NCI-H1436 treated with DMSO at 0.1 percent for 48 hours (cell line): Measurements from ENCODE around the gene B3GAT1.

Experiments
- DNase-seq: peaks from one replicate; lab custom pipeline; 2025; lab: John Stamatoyannopoulos, UW

The B3GAT1 gene

GRCh38 chr11:134390706-134391569, 21.1 kb downstream of the B3GAT1 start:
- no peak for DNase-seq

GRCh38 chr11:134389464-134390180, 22.4 kb downstream of the B3GAT1 start:
- no peak for DNase-seq

- no peak for DNase-seq
Measured at GRCh38 chr11:134388590-134388989, 23.5 kb downstream of the B3GAT1 start.

GRCh38 chr11:134387501-134387900, 24.5 kb downstream of the B3GAT1 start:
- DNase-seq, result no peak

GRCh38 chr11:134386945-134387344, 25.1 kb downstream of the B3GAT1 start:
- no peak for DNase-seq

GRCh38 chr11:134385774-134386565, 26.1 kb downstream of the B3GAT1 start:
- DNase-seq, result peak; percentile 22

GRCh38 chr11:134385171-134385570, 26.9 kb downstream of the B3GAT1 start:
- DNase-seq, result no peak

- no peak for DNase-seq
Measured at GRCh38 chr11:134384406-134384805, 27.6 kb downstream of the B3GAT1 start.

GRCh38 chr11:134383576-134384221, 28.3 kb downstream of the B3GAT1 start:
- no peak for DNase-seq

- DNase-seq, result no peak
Measured at GRCh38 chr11:134382830-134383229, 29.2 kb downstream of the B3GAT1 start.

- no peak for DNase-seq
Measured at GRCh38 chr11:134382257-134382656, 29.8 kb downstream of the B3GAT1 start.

- DNase-seq, result no peak
Measured at GRCh38 chr11:134380785-134381184, 31.3 kb downstream of the B3GAT1 start.

- no peak for DNase-seq
Measured at GRCh38 chr11:134380229-134380628, 31.8 kb downstream of the B3GAT1 start.

- no peak for DNase-seq
Measured at GRCh38 chr11:134379241-134379640, 32.8 kb downstream of the B3GAT1 start.

- DNase-seq, result no peak
Measured at GRCh38 chr11:134377876-134378275, 34.2 kb downstream of the B3GAT1 start.

GRCh38 chr11:134376150-134376921, 35.7 kb downstream of the B3GAT1 start:
- no peak for DNase-seq

GRCh38 chr11:134374891-134375550, 37.0 kb downstream of the B3GAT1 start:
- no peak for DNase-seq

- DNase-seq, result no peak
Measured at GRCh38 chr11:134374171-134374570, 37.9 kb downstream of the B3GAT1 start.

- no peak for DNase-seq
Measured at GRCh38 chr11:134373591-134374052, 38.4 kb downstream of the B3GAT1 start.

- DNase-seq, result no peak
Measured at GRCh38 chr11:134372961-134373360, 39.1 kb downstream of the B3GAT1 start.
